D341Med (cell line): ENCODE measurements around the gene EARS2.
"Not testable (repeated sequence)": the region's sequence is repeated elsewhere in the genome, so short reads cannot be mapped to it uniquely, and the experiment has no call there.

Experiments
- DNase-seq: peaks from one replicate; pipeline ENCODE4 v3.0.0; 2012; ENCODE audit warnings: low spot score

EARS2 gene

DNA sequence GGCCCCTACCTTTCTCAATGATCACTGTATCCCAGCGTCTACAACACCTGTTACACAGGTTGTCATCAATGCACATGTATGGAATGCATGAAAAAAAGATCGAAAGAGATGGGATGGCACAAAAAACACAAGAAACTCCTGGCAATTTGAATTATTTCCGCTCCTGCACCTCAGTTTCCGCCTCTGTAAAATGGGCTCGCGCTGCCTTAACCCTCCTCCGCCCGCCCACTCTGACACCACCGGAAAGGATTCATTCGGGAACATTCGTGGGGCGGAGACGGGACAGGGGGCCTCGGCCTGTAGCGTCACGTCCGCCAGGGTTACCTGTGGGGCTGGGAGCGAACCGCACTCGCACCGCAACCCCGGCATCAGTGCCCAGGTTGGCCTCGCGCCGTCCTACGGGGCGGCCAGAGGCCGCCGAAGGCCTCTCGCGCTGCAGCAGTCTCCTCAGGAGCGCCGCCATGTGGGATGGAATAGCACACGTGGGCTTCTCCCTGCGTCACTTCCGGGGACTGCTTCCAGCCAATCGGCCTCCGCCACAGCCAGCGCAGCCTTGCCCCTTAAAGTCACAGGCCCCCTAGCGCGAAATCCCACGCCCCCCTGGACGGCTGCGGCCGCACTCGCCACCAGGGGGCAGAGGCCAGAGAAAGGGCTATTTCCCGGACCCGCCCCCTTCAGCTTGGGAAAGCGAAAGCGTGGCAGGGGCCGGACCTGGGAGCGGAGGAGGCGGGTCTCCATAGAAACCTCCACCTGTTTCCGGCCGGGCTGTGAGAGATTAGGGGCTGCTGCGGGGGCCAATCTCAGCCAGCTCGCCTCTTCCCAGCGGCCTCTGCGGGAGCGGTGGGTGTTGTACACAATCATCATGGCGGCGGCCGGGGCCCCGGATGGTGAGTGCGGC, at the start of gene EARS2, which contains the start of gene UBFD1:
EARS2 (minus strand) TSS at position 470 of the 898 bp plus-strand sequence; CDS start at position 463, 7 bp downstream.
UBFD1 (plus strand) TSS at position 847 of the 898 bp plus-strand sequence; CDS start at position 863, 16 bp downstream.
- peak; percentile 94 for DNase-seq

GRCh38 chr16:23597003-23597756, 40.0 kb upstream of the EARS2 start:
- DNase-seq = peak; percentile 49

DNA sequence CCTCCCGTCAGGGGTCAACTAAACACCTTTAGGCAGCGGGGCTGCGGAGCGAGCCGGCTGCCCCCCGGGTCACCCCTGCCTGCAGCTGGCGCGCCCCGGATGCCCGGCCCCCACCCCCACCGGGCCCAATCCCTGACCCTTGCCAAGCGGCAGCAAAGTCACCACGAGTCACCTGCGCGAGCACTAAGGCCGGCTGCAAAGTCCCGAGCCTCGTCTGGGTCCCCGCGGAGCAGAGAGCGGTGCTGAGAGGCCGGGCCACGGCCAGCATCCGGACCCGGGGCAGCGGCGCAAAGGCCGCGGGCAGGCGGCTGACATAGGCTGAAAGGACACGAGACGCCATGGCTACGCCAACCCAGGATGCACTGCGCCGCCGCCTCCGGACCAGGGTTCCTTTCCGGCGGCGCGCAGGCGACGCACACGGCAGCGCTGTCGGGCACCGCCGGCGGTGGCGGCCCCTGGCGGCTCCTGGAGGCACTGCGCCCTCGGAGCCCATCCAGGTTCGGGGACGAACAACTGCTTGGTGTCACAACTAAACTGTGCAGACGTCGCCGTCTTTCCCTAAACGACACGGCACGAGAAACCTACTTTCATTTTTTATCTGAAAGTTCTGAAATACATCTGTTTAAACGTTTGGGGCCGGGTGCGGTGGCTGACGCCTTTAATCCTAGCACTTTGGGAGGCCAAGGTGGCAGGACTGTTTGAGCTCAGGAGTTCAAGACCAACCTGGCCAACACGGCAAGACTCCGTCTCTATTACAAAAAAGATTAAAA, 39.0 kb upstream of the EARS2 start, which contains the start of gene NDUFAB1:
NDUFAB1 (minus strand) TSS at position 366 of the 770 bp plus-strand sequence; CDS start at position 340, 26 bp downstream.
- DNase-seq = peak; percentile 94

- DNase-seq = no peak
These were observed 38.2 kb upstream of the EARS2 start for GRCh38 chr16:23595246-23595950.

- no peak for DNase-seq
These were observed 37.0 kb upstream of the EARS2 start for GRCh38 chr16:23594186-23594585.

GRCh38 chr16:23590181-23590580, 33.0 kb upstream of the EARS2 start:
- DNase-seq = no peak

DNA sequence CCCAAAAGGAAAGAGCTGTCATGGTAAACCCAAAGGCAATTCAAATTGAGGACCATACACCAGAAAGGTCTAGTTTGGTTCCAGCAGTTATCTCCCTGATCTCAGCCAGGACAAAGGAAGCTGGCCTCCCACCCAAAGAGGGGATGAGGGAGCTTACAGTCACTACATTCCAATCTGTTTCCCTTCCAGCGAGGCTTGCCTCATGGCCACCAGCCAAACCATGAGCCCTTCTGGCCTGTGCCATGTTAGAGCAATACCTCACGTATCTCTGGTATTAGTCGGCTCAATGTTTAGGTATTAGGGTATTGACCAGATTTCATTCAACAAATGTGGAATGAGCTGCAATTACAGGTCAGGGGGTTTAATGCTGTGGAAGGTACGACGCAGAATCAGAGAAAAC, 30.6 kb upstream of the EARS2 start:
- no peak for DNase-seq

GRCh38 chr16:23584186-23585076, 27.3 kb upstream of the EARS2 start:
- no peak for DNase-seq

GRCh38 chr16:23583271-23583670, 26.1 kb upstream of the EARS2 start:
- not testable (repeated sequence) for DNase-seq

DNA sequence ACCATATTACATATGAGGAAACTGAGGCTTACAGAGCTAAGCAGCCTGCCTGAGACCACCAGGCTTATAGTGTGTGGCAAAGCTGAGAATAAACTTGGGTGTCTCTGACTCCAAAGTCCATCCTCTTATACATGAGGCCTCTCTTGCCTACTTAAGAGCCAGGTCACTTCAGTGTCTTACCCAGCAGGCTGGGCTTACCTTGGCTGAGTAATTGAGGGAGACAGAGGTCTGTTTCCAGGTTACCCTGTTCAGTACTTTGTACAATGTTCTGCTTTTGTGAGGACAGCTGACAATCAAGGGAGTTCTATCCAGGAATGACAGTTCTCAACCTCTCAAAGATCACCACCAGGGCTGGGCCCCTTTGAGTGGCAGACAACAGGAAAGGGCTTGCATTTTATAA, 24.6 kb upstream of the EARS2 start:
- DNase-seq = no peak

GRCh38 chr16:23580391-23580790, 23.2 kb upstream of the EARS2 start:
- no peak for DNase-seq

- no peak for DNase-seq
These were observed 22.2 kb upstream of the EARS2 start for GRCh38 chr16:23579371-23579770.

- DNase-seq = no peak
These were observed 21.1 kb upstream of the EARS2 start for GRCh38 chr16:23578101-23578830.

- DNase-seq = no peak
These were observed 20.3 kb upstream of the EARS2 start for GRCh38 chr16:23577493-23577892.

- DNase-seq = no peak
These were observed 18.7 kb upstream of the EARS2 start for GRCh38 chr16:23575834-23576233.

- DNase-seq = no peak
These were observed 16.7 kb upstream of the EARS2 start for GRCh38 chr16:23573817-23574216.

- DNase-seq = no peak
These were observed 15.2 kb upstream of the EARS2 start for GRCh38 chr16:23572394-23572793.

DNA sequence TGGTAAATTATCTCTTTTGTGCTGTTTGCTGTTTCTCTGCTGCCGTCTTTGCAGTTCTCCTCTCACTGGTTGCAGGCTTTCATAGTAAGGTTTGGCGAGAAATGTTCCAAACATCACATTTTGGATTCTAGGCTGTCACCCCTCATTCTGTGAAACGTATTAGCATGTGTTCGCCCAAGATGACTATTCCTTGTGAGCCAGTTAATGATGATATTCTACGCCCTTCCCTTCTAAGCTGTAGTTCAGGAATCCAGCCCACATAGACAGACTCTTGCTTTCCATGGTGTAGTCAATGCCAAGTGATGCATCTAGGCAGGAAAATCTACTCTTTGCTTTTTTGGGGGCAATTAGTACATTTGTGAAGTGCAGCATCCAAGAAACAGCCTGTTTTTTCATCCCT, 14.7 kb upstream of the EARS2 start:
- DNase-seq = no peak

DNA sequence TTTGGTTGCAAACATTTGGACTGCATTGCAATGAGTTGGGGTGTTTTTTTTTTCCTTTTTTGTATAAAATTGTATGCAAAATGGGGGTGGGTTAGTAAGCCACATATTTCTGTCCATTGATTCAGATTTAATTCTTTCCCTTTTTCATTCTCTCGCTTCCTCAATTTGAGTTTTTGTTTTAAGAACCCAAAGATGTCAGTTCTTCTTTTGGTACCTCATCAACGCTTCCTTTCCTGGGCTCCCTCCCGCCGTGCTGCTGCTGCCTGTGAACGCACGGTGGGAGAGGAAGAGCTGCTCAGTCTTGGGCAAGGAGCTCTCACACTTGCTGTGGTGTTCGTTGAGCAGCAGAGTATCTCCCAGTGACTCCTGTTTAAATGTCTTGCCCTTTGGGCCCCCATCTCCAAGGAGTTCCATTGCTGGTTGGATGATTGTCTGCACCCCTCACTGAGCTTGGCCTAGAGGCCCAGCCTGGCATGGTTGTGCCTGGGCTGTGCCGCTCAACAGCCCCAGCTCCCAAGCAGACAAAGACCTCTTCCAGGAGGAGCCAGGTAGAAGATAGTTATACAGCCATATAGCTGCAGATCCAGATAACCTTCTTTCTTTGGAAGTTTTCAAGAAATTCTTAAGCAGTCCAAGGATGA, 14.0 kb upstream of the EARS2 start:
- no peak for DNase-seq
